CD4-positive, alpha-beta T cell (primary cell): Measurements from ENCODE around the gene BCL11B. TPM values are rescaled to one million over a fixed set of nuclear protein-coding genes. Genes with fewer than 3 reads are reported as not detected.

Source experiments
- ATAC-seq: fragments of 200-7000 bp; cut with Tn5 transposase; one replicate; pipeline ENCODE4 v1.10.0; 2022; ENCODE audit warnings: mild to moderate bottlenecking; ENCODE audit not compliant: poor library complexity
- CTCF ChIA-PET: fragments of 350-600 bp; sonication (Branson Sonifier 250); formaldehyde crosslinking; loops from one replicate; lab custom pipeline; 2021; ENCODE audit warnings: antibody characterized with exemption, inconsistent platforms; lab: Charles Lee
- POLR2A ChIA-PET: fragments of 350-600 bp; sonication (Branson Sonifier 250); formaldehyde crosslinking; loops from one replicate; lab custom pipeline; 2021; ENCODE audit warnings: antibody characterized with exemption, inconsistent platforms; lab: Charles Lee
- DNase-seq, 14 experiments: peaks; one replicate each; pipeline ENCODE4 v3.0.0-alpha.2; 2013 to 2020; ENCODE audit warnings: mixed read lengths in 2 of 14
- H3K27ac ChIP-seq, 2 donors: one replicate each; pipeline versions ENCODE4 v1.5.1 to v1.7.0; 2013; ENCODE audit warnings: low read length in 2 of 2, low read depth in 1 of 2, mild to moderate bottlenecking in 1 of 2
- H3K27me3 ChIP-seq, 2 experiments: 1 replicate in 1 of 2; 2 replicates in 1 of 2; pipeline versions ENCODE4 v1.6.1 to v1.7.0; 2013; ENCODE audit warnings: low read length in 2 of 2, control low read depth in 1 of 2, mild to moderate bottlenecking in 1 of 2, moderate library complexity in 1 of 2; ENCODE audit not compliant: insufficient read depth in 2 of 2, control insufficient read depth in 1 of 2
- H3K36me3 ChIP-seq: one replicate; pipeline ENCODE4 v1.6.1; 2013; ENCODE audit warnings: low read length, control low read depth; ENCODE audit not compliant: insufficient read depth
- H3K4me1 ChIP-seq: one replicate; pipeline ENCODE4 v1.6.1; 2013; ENCODE audit warnings: low read length, control low read depth; ENCODE audit not compliant: insufficient read depth
- H3K4me3 ChIP-seq: one replicate; pipeline ENCODE4 v1.5.1; 2013; ENCODE audit warnings: mild to moderate bottlenecking, low read length, moderate library complexity
- H3K9me3 ChIP-seq, 2 experiments: 1 replicate in 1 of 2; 2 replicates in 1 of 2; pipeline versions ENCODE4 v1.6.1 to v1.7.0; 2013; ENCODE audit warnings: low read length in 2 of 2, mild to moderate bottlenecking in 2 of 2, control low read depth in 1 of 2, moderate library complexity in 1 of 2; ENCODE audit not compliant: control insufficient read depth in 1 of 2, insufficient read depth in 1 of 2
- H3K27ac Mint-ChIP-seq: one replicate; pipeline ENCODE4 v1.8.0; 2020; ENCODE audit warnings: mixed read lengths
- H3K27me3 Mint-ChIP-seq: one replicate; pipeline ENCODE4 v1.8.0; 2021; ENCODE audit warnings: mixed read lengths
- H3K36me3 Mint-ChIP-seq: one replicate; pipeline ENCODE4 v1.8.0; 2021; ENCODE audit warnings: low read depth, mixed read lengths
- H3K4me1 Mint-ChIP-seq: one replicate; pipeline ENCODE4 v1.8.0; 2021; ENCODE audit warnings: low read depth, mixed read lengths
- H3K4me3 Mint-ChIP-seq: one replicate; pipeline ENCODE4 v1.8.0; 2020; ENCODE audit warnings: mild to moderate bottlenecking, mixed read lengths
- H3K9me3 Mint-ChIP-seq: one replicate; pipeline ENCODE4 v1.8.0; 2020; ENCODE audit warnings: mixed read lengths
- intact Hi-C, 2 experiments: fragments of 100-400 bp; cut with DNase I in 1 of 2; cut with micrococcal nuclease in 1 of 2; formaldehyde crosslinking; loops; one replicate each; pipeline versions ENCODE4 v1.15.1 to v1.9.0; 2023 to 2025; cut with DNase I, micrococcal nuclease
- total RNA-seq, 174 experiments: library from RNA in 2 of 174; stranded (reverse) in 2 of 174; gene quantifications; one replicate each; pipeline ENCODE4 v1.2.3 and lab custom pipeline; 2021 to 2026
- TF ChIP-seq, protein P1 (sequence below): fragments of 200-600 bp; IDR thresholded peaks from one replicate; pipeline ENCODE4 v1.8.0; 2022; ENCODE audit warnings: antibody characterized with exemption, mild to moderate bottlenecking

BCL11B gene
- total RNA-seq, 2 experiments from 2014 or later: 244 to 254 TPM

DNA sequence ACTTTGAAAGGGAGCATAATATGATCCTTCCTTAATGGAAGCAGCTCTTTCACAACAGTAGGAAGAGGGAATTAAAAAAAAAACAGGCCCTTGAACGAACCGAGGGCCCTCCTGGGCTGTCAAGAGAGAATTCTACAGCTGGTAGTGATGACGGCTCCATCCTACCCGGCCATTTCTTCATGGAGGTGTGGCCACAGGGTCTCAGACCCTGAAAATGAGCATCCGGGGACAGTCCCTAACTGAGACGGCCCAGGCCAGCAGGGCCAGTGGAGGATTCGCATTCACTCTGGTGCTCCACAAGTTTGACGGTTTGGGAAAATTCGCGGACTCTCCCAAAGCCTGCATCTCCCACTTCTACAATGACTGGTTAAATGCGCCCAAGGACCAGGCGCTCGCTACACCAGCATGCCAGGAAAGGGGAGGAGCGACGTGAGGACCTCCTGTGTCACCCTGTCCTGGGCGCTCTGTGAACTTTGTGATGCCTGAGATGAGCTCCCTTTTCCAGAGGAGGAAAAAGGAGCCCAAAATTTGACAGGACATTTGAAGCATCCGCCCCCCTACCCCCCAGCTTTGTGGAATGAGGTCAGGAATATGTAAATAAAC, 66.8 kb downstream of the BCL11B start:
- intact Hi-C loops: no loop called here
- peak overlapping the region; percentile 72 to 83 for H3K27ac ChIP-seq

DNA sequence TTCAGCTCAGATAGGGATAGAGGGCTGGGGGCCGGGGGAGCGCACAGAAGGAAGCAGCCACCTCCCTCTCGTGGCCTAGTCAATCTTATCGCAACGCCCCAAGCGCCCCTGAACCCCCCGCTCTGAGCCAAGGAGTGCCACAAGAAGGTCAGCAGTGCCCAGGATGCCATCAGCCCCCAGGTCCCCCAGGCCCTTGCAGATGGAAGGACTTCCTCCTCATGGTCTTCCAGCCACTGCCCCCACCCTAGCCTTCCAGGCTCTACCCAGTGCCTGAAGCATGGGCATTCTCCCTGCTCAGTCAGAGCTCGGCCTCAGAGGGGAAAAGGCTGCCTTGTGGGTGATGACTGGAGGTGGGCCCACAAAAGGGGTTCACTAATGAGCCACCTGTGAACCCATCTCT, 68.2 kb downstream of the BCL11B start:
- intact Hi-C loops: no loop called here
- peaks cover 99% of the 10 kb centered on the region for H3K4me1 ChIP-seq

More for the DNA sequence above, 66.8 kb downstream of the BCL11B start:
- Histone ChIP-seq H3K9me3 (no peaks in the 10 kb centered on the region), H3K4me1 (peaks cover 99% of the 10 kb centered on the region), H3K4me3 (no peak overlapping the region), H3K36me3 (peaks cover 71% of the 10 kb centered on the region), H3K27me3 (no peaks in the 10 kb centered on the region)
- H3K9me3 Mint-ChIP-seq: no peaks in the 10 kb centered on the region
- H3K27ac Mint-ChIP-seq: peak overlapping the region; percentile 95
- H3K4me1 Mint-ChIP-seq: peaks cover 99% of the 10 kb centered on the region
- H3K4me3 Mint-ChIP-seq: peak overlapping the region; percentile 89
- ChIA-PET POLR2A (interaction anchor here (0.9 to 83.0 kb wide), 5 partner anchors 13 to 1010 kb away, joined by 3 to 4389 read pairs (median 10); partner anchors contain the start of gene BCL11B), CTCF (interaction anchor here (0.9 to 1.9 kb wide), 4 partner anchors 13 to 56 kb away, joined by 3 to 5 read pairs (median 4); no protein-coding TSS in a partner anchor)
- TF ChIP-seq, protein P1, sequence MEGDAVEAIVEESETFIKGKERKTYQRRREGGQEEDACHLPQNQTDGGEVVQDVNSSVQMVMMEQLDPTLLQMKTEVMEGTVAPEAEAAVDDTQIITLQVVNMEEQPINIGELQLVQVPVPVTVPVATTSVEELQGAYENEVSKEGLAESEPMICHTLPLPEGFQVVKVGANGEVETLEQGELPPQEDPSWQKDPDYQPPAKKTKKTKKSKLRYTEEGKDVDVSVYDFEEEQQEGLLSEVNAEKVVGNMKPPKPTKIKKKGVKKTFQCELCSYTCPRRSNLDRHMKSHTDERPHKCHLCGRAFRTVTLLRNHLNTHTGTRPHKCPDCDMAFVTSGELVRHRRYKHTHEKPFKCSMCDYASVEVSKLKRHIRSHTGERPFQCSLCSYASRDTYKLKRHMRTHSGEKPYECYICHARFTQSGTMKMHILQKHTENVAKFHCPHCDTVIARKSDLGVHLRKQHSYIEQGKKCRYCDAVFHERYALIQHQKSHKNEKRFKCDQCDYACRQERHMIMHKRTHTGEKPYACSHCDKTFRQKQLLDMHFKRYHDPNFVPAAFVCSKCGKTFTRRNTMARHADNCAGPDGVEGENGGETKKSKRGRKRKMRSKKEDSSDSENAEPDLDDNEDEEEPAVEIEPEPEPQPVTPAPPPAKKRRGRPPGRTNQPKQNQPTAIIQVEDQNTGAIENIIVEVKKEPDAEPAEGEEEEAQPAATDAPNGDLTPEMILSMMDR: no peak
- DNase-seq (no peak), ATAC-seq (no peak)
- no peaks in the 10 kb centered on the region for H3K27me3 Mint-ChIP-seq
- H3K36me3 Mint-ChIP-seq: peaks cover 98% of the 10 kb centered on the region

DNA sequence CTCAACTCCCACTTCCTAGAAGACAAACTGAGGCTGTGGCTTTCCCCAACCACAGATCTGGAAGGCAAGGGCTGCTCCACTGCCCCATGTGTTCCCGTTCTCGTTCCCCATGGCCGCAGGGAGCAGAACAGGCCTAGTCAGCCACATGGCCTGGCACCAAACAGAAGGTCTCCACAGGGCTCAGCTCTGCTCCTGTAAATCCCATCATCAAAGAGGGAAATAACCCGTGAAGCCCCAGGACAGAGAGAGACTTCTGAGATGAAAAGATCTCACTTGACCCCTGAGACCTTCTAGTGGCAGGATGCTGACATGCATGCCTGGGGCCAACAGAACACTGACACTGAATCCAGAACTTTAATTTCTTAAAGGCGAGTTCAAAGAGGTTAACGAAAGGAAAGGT, 68.9 kb downstream of the BCL11B start:
- ChIA-PET CTCF (interaction anchor here (0.5 to 2.1 kb wide), 5 partner anchors 15 to 980 kb away, joined by 3 to 9 read pairs (median 5); no protein-coding TSS in a partner anchor), POLR2A (interaction anchor here (1.4 to 83.0 kb wide), 5 partner anchors 7 to 41 kb away, joined by 7 to 4389 read pairs (median 10); partner anchors contain the start of gene BCL11B)
- no peak for ATAC-seq
- no peaks in the 10 kb centered on the region for H3K9me3 ChIP-seq
- intact Hi-C loops: no loop called here
- Mint-ChIP-seq H3K4me3 (peak overlapping the region; percentile 89), H3K27me3 (no peaks in the 10 kb centered on the region), H3K9me3 (no peaks in the 10 kb centered on the region), H3K27ac (peak overlapping the region; percentile 95), H3K4me1 (peaks cover 99% of the 10 kb centered on the region), H3K36me3 (peaks cover 98% of the 10 kb centered on the region)
- H3K4me3 ChIP-seq: peak overlapping the region; percentile 6
- peaks cover 99% of the 10 kb centered on the region for H3K4me1 ChIP-seq
- TF ChIP-seq, protein P1: no peak
- H3K27ac ChIP-seq: peak overlapping the region; percentile 65 to 83
- no peak for DNase-seq
- peaks cover 78% of the 10 kb centered on the region for H3K36me3 ChIP-seq
- H3K27me3 ChIP-seq: no peaks in the 10 kb centered on the region

More for the DNA sequence above, 68.2 kb downstream of the BCL11B start:
- TF ChIP-seq, protein P1: no peak
- ATAC-seq: peak; percentile 9
- Mint-ChIP-seq H3K36me3 (peaks cover 98% of the 10 kb centered on the region), H3K27ac (peak overlapping the region; percentile 95), H3K9me3 (no peaks in the 10 kb centered on the region), H3K4me3 (peak overlapping the region; percentile 89), H3K27me3 (no peaks in the 10 kb centered on the region), H3K4me1 (peaks cover 99% of the 10 kb centered on the region)
- Histone ChIP-seq H3K27me3 (no peaks in the 10 kb centered on the region), H3K27ac (peak overlapping the region; percentile 65 to 83), H3K36me3 (peaks cover 73% of the 10 kb centered on the region), H3K9me3 (no peaks in the 10 kb centered on the region), H3K4me3 (peak overlapping the region; percentile 6)
- DNase-seq: no peak
- ChIA-PET POLR2A (interaction anchor here (1.0 to 83.0 kb wide), 5 partner anchors 10 to 40 kb away, joined by 3 to 4389 read pairs (median 10); partner anchors contain the start of gene BCL11B), CTCF (interaction anchor here (1.0 to 1.9 kb wide), 3 partner anchors 17 to 57 kb away, joined by 5 read pairs; no protein-coding TSS in a partner anchor)
